NCI-H146 treated with DMSO at 0.1 percent for 48 hours (cell line): ENCODE results near the gene UBE2D1.

Source experiments
- DNase-seq: peaks from one replicate; lab custom pipeline; 2025; ENCODE audit not compliant: unreplicated experiment; lab: John Stamatoyannopoulos, UW

Gene UBE2D1

DNA sequence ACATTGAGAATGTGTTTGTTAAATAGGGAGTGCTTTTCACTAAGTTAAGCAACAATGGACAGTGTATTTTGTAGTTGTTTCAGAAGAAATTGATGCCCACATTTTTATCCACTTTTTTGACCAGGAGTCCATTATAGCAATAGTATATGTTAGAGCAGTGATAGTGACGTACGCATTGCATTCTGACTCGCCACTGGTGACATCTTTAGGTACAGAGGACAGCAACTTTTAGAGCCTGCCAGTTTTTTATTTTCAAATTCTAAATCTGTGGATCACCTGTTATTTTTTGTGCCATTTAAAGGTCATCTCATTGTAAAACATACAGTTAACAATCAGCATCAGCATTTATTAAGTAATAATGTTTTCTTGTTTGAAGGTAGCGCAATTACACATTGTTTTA, 1.4 kb downstream of the UBE2D1 start:
- no peak for DNase-seq

DNA sequence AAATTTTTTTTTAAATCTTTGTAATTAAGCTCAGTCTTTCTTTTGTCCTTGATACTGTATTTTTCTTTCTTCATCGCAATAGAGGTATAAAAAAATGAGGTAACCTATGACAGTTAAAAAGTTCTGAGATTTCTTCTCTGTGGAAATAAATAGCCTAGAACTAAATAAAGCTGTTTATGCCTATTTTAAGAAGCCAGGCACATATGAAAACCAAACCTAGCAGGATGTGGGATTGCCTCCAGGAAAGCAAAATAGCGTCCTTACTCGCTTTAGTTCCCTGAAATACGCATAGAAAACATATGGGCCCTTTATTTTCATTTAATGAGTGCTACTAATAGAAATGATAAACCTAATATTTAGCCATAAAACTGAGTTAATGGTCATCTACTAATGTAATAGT, 6.6 kb downstream of the UBE2D1 start:
- DNase-seq, result no peak

GRCh38 chr10:58341947-58342346, 7.1 kb downstream of the UBE2D1 start:
- DNase-seq, result no peak

DNA sequence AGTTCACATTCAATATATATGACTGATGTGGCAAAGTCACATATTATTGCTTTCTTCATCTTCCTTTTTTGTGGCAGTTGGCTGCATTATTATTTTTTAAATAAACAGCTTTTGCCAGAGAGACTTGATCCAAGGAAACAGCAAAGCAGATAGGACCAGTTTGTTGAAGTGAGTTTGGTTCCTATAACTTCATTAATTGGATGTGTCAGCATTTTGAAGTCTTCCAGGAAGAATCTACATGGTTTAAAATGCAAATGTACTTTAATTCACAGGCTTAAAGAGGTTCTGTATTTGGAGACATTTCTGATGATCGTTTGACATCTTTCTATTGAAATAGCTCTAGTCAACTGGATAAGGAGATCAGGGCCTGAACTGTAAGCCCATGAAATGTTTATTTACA, 13.2 kb downstream of the UBE2D1 start:
- no peak for DNase-seq

DNA sequence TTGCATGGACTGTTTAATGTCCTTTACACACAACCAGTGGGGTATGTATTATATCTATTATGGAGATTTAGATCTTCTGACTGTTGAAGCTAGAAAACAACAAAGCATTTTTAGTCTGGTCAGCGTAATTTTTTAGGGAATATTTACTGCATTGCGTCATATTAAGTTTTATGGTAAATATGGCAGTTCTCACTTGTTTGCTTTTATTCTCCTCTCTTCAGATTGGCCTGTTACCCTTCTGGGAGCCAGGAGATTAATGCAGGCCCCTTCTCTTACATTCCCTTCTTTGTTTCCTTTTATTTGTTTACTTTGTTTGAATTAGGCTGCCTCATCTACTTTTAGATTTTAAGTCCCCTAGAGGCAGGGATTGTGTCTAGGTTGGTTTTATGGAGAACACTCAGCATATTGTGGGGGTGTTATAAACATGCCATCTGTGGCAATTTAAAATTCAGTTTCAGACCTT, 13.8 kb downstream of the UBE2D1 start:
- DNase-seq, result no peak

- DNase-seq, result no peak
Measured at GRCh38 chr10:58350023-58350422, 15.2 kb downstream of the UBE2D1 start.

GRCh38 chr10:58350619-58351323, 16.0 kb downstream of the UBE2D1 start:
- DNase-seq, result peak; percentile 4

DNA sequence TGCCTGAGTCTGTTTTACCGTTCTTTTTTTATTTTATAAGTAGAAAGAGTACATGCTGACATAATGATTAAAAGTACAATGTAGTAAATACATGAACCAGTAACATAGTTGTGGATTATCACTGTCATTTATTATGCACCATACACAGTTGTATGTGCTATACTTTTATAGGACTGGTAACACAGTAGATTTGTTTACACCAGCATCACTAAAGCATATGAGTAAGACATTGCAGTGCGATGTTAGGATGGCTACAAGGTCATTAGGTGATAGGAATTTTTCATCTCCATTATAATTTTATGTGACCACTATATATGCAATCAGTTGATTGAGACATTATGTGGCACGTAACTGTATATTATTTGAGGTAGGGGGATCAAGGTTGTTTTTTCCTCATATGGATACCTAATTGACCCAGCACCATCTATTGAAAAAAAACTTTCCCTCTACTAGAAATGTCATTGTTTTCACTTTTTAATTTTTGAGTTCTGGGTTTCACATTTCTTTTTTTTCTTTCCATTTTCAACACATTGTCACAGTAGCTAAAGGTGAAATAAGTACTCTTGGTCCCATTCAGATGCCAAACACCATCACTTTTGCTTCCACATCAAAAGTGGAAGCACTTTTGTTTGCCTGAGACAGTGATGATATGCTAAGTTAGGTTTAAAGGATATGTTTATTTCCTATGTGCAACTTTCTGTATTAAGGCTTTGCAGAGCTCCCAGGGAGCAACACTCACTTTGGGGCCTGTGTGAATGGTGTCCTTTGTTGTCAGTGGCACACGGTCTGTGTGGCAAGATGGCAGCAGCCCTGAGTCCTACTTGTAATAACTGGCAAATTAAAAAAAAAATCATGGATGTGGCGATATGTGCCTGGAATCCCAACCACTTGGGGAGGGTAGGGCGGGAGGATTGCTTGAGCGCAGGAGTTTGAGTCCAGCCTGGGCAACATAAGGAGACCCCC, 17.1 kb downstream of the UBE2D1 start:
- no peak for DNase-seq

GRCh38 chr10:58352956-58353610, 18.3 kb downstream of the UBE2D1 start:
- DNase-seq, result no peak

GRCh38 chr10:58356756-58357155, 21.9 kb downstream of the UBE2D1 start:
- DNase-seq, result no peak

DNA sequence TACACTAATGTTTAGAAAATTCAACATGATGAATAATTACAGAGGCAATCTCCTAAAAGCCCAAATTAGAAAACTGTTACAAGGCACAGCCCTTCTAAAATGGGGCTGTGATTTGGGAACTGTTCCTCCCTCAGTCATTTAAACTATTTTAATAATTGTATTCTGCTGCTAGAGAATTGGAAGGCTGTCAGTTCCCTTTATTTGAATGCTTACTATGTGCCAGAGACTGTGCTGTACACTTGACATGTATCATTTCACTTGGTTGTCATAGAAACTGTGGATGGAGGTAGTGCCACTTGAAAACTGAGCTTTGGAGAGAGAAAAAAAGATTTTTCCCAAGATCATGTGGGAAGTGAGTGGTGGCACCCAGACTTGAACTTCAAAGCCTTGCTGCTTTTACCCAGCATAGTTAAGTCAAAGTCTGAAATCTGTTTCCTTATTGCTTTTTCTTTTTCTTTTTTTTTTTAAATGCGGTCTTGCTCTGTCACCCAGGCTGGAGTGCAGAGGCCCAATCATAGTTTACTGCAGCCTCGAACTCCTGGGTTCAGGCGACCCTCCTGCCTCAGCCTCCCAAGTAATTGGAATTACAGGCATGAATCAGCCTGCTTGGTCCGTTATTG, 23.6 kb downstream of the UBE2D1 start:
- DNase-seq, result no peak

- DNase-seq, result no peak
Measured at GRCh38 chr10:58358947-58359346, 24.1 kb downstream of the UBE2D1 start.

DNA sequence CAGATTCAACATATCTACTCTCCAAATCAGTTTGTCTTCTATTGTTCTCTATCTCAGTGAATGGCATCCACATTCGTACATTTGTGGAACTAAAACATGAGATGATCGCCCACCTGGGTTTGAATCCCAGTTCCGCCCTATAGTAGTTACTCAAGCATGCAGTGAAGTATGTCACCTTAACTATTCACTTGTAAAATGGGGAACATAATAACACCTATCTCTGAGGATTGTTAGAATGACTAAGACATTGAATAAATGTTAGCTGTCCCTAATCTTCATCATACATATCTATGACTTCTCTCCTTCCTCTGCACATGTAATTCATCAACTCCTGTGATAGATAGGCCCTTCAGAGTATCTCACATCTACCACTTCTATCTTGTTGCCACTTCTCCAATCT, 24.7 kb downstream of the UBE2D1 start:
- no peak for DNase-seq

DNA sequence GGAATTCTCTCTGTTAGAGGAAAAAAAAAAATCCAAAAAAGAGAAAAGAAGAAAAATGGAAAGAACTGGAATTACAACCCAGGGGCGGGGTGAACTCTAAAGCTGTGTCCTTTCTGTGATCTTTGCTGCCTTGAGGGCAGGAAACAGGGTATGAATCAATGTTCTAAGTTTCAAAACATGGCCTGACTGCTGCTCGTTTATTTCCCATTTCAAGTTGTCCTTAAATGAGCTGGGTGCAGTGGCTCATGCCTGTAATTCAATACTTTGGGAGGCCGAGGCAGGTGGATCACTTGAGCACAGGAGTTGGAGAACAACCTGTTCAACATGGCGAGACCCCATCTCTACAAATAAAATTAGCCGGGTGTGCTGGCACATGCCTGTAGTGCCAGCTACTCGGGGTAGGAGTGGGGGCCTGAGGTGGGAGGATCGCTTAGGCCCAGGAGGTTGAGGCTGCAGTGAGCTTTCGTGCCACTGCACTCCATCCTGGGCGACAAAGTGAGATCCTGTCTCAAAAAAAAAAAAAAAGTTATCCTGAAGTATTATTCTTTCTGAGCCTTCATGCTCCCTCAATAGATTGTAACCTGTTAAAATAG, 25.7 kb downstream of the UBE2D1 start:
- DNase-seq, result no peak

DNA sequence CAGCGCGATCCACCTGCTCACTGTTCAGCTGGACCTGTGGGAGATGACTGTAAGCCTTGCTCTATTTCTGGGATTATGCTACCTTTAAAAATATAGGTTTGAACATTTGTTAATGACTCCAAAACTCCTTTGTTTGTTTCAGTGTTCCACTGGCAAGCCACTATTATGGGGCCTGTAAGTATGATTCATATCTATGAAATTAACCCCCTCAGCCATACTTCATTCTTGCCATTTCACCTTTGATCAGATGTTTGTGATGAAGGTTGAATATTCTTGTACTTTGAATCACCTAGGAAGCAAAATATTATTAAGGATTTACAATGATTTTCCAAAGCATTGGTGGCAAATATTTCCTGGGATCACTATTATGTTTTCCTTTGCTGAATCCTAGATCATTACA, 26.5 kb downstream of the UBE2D1 start:
- no peak for DNase-seq

DNA sequence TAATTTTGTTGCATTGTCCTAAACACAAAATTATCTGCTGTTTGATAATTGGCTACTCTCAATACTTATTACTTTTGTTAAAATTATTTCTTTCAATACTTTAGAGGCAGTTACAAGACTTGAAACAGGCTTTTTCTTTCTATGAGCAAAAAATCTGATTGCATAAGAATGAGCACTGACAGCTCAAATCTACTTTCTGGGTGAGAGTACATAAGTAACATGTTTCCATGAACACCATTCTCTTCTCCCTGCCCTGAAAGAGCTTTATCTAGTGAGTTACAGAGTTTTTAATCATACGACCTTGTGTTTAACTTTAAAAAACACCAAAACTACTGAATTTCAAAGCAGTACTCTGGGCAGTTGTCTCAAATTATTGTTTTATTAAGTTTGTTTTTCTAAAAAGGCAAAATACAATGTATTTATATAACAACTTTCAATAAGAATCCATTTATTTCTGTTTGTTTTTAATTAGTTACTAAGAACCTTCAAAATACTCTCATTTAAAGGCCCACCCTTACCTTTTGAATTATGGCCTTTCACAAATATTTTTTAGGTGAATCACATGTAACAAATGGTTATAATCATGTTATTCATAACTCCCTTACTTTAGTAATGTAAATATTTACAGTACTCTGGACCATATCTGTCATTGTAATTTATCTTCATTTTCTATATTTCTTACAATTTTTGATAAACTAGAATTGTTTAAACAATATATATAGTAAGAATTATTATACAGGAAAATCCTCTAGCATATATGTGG, 27.4 kb downstream of the UBE2D1 start:
- DNase-seq, result no peak

DNA sequence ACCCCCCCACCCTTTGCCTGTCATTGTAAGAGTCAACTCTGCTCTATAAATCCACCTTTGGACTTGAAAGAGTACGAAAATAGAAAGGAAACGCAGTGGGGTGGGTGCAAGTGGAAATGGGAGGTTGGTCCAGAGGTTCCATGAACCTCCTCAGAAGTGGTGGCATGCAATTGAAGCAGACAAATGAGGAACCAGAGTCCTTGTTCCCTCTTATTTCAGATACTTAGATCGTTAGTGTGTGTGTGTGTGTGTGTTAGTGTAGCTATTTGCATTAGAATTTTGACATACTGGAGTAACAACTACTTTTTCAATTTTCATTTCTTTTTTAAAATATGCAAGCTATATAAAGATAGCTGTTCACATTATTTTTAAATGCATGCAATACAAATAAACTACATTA, 32.3 kb downstream of the UBE2D1 start:
- no peak for DNase-seq

DNA sequence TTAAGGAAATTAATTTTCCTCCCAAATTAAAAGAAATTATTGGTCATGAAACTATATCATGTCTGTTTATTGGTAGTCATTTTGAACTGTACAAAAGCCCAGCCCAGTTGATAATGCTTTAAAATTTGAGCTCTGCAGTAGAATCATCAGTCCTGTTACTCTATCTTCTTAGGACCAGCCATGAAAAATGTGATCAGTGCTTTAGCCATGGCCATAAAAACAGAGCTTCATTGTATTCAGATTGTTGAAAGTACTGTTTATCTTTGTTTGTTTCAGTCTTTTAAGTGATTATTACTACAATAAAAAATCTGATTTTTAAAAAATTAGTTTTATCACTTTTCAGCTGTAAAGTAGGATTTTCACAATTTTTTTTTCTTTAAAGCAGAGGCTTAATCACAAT, 36.7 kb downstream of the UBE2D1 start:
- DNase-seq, result no peak

- DNase-seq, result no peak
Measured at GRCh38 chr10:58372607-58373441, 38.0 kb downstream of the UBE2D1 start.
